Ascending aorta (tissue), 2 donors: ENCODE data around the gene PIGC. TPM values are rescaled to one million over a fixed set of nuclear protein-coding genes. Genes with fewer than 3 reads are reported as not detected.

Experiments used
- DNase-seq, 2 donors: peaks; one replicate each; pipeline ENCODE4 v3.0.0-alpha.2; 2019; ENCODE audit warnings: low spot score in 2 of 2
- H3K27ac ChIP-seq, 2 donors: fragments of 200-600 bp; sonication (generic); one replicate each; pipeline ENCODE4 v1.5.1; 2016 to 2017; ENCODE audit warnings: mild to moderate bottlenecking in 1 of 2
- H3K27me3 ChIP-seq: fragments of 200-600 bp; sonication (generic); one replicate; pipeline ENCODE4 v1.5.1; 2017
- H3K36me3 ChIP-seq, 2 donors: fragments of 200-600 bp; sonication (generic); one replicate each; pipeline ENCODE4 v1.5.1; 2016
- H3K4me1 ChIP-seq, 2 donors: fragments of 200-600 bp; sonication (generic); one replicate each; pipeline ENCODE4 v1.5.1; 2016 to 2017; ENCODE audit warnings: mild to moderate bottlenecking in 1 of 2
- H3K4me3 ChIP-seq, 2 donors: fragments of 200-600 bp; sonication (generic); one replicate each; pipeline ENCODE4 v1.5.1; 2016 to 2017; ENCODE audit warnings: mild to moderate bottlenecking in 1 of 2
- H3K9me3 ChIP-seq, 2 donors: fragments of 200-600 bp; sonication (generic); one replicate each; pipeline ENCODE4 v1.5.1; 2016
- CTCF ChIP-seq, 3 experiments: fragments of 200-600 bp in 2 of 3; fragments of 450-650 bp in 1 of 3; sonication (generic) in 2 of 3; IDR thresholded peaks; one replicate each; pipeline ENCODE4 v1.5.1; 2016 to 2019; ENCODE audit warnings: antibody characterized with exemption in 3 of 3, mild to moderate bottlenecking in 1 of 3, moderate library complexity in 1 of 3
- intact Hi-C: fragments of 100-400 bp; cut with DNase I; formaldehyde crosslinking; loops from one replicate; pipeline ENCODE4 v1.15.1; 2023
- total RNA-seq: library from RNA; depleted of rRNA; stranded (reverse); fragments of >200 nt; gene quantifications from one replicate; pipeline ENCODE4 v1.1.0, GENCODE V29; 2016

The PIGC gene
- total RNA-seq, 1 donor from 2014 or later, result 20.0 TPM

- H3K4me1 ChIP-seq, result no peaks in the 10 kb centered on the region
- no peak for TF ChIP-seq CTCF (IDR thresholded peaks at IDR 0.05)
Measured at GRCh38 chr1:172472495-172472894, 28.6 kb upstream of the PIGC start.

DNA sequence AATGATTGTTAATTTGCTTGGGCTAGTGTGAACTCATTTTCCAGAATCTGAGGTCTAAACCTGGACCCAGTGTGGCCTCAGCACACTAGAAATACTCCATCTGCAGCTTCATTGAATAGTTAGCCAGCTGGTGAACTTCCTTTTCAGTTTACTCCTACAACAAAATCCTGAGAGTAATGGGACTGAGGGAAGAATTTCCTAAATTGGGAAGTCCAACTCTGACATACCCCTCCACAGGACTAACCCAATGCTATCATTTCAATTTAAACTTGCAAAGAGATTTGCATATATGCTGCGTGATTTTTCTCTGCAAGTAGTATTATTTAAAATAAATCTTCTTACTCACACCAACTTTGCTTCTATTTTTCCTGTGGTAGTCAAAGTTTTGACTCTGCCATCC lies 27.8 kb upstream of the PIGC start:
- TF ChIP-seq CTCF (IDR thresholded peaks at IDR 0.05), result no peak
- intact Hi-C loops, result no loop called here
- Histone ChIP-seq H3K27ac (no peak overlapping the region), H3K4me3 (no peak overlapping the region), H3K9me3 (no peaks in the 10 kb centered on the region), H3K27me3 (no peaks in the 10 kb centered on the region), H3K36me3 (no peaks in the 10 kb centered on the region), H3K4me1 (no peaks in the 10 kb centered on the region)
- no peak for DNase-seq

More at GRCh38 chr1:172472495-172472894, 28.6 kb upstream of the PIGC start:
- Histone ChIP-seq H3K36me3 (no peaks in the 10 kb centered on the region), H3K4me3 (no peak overlapping the region), H3K9me3 (no peaks in the 10 kb centered on the region), H3K27ac (no peak overlapping the region), H3K27me3 (no peaks in the 10 kb centered on the region)
- DNase-seq, result no peak
- intact Hi-C loops, result no loop called here

- intact Hi-C loops, result no loop called here
- H3K36me3 ChIP-seq, result no peaks in the 10 kb centered on the region
- H3K4me3 ChIP-seq, result no peak overlapping the region
- TF ChIP-seq CTCF (IDR thresholded peaks at IDR 0.05), result no peak
- H3K4me1 ChIP-seq, result no peaks in the 10 kb centered on the region
- H3K27me3 ChIP-seq, result no peaks in the 10 kb centered on the region
- no peak for DNase-seq
- no peak overlapping the region for H3K27ac ChIP-seq
- H3K9me3 ChIP-seq, result no peaks in the 10 kb centered on the region
Measured at GRCh38 chr1:172470149-172470548, 26.3 kb upstream of the PIGC start.

DNA sequence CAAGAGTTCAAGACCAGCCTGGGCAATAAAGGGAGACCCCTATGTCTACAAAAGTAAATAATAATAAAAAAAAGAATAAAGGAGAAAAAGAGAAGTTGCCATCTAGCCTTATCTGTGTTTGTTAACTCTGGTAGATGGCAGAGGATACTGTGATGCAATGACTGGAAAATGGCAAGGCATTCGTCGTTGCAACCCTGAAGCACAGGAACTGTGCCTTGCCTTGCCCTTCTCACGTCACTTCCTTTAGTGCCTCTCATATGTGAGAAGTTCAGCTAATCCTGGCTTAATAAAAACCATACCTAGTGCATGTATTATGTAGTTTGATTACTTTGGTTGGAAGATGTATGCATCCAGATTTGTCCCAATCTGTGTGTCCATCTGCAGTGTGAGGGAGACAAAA lies 25.8 kb upstream of the PIGC start:
- H3K27ac ChIP-seq, result no peak overlapping the region
- H3K36me3 ChIP-seq, result no peaks in the 10 kb centered on the region
- DNase-seq, result no peak
- no peaks in the 10 kb centered on the region for H3K27me3 ChIP-seq
- H3K4me3 ChIP-seq, result no peak overlapping the region
- intact Hi-C loops, result no loop called here
- no peak for TF ChIP-seq CTCF (IDR thresholded peaks at IDR 0.05)
- H3K4me1 ChIP-seq, result no peaks in the 10 kb centered on the region
- H3K9me3 ChIP-seq, result no peaks in the 10 kb centered on the region

GRCh38 chr1:172468296-172468695 lies 24.4 kb upstream of the PIGC start:
- no peaks in the 10 kb centered on the region for H3K27me3 ChIP-seq
- no peaks in the 10 kb centered on the region for H3K9me3 ChIP-seq
- TF ChIP-seq CTCF (IDR thresholded peaks at IDR 0.05), result no peak
- no peaks in the 10 kb centered on the region for H3K4me1 ChIP-seq
- DNase-seq, result no peak
- H3K4me3 ChIP-seq, result no peak overlapping the region
- H3K27ac ChIP-seq, result no peak overlapping the region
- no peaks in the 10 kb centered on the region for H3K36me3 ChIP-seq
- intact Hi-C loops, result no loop called here

GRCh38 chr1:172467446-172467845 lies 23.6 kb upstream of the PIGC start:
- H3K4me3 ChIP-seq, result no peak overlapping the region
- no peak overlapping the region for H3K27ac ChIP-seq
- no peak for TF ChIP-seq CTCF (IDR thresholded peaks at IDR 0.05)
- DNase-seq, result no peak
- no peaks in the 10 kb centered on the region for H3K27me3 ChIP-seq
- H3K9me3 ChIP-seq, result no peaks in the 10 kb centered on the region
- no peaks in the 10 kb centered on the region for H3K36me3 ChIP-seq
- no peaks in the 10 kb centered on the region for H3K4me1 ChIP-seq
- intact Hi-C loops, result no loop called here
